Stomach (tissue), 9 donors: ENCODE results near the gene WAS. TPM values are rescaled to one million over a fixed set of nuclear protein-coding genes. Genes with fewer than 3 reads are reported as not detected.

Experiments used
- DNase-seq, 2 donors: peaks; one replicate each; pipeline versions ENCODE4 v3.0.0 to v3.0.0-alpha.2; 2013 to 2019
- H3K27ac ChIP-seq, 5 donors: fragments of 200-600 bp in 4 of 5; sonication (generic) in 4 of 5; one replicate each; pipeline ENCODE4 v1.5.1; 2013 to 2019; ENCODE audit warnings: mild to moderate bottlenecking in 1 of 5, moderate library complexity in 1 of 5
- H3K27me3 ChIP-seq, 3 donors: fragments of 200-600 bp; sonication (generic); one replicate each; pipeline ENCODE4 v1.5.1; 2017 to 2019; ENCODE audit warnings: mixed run types in 1 of 3
- H3K36me3 ChIP-seq, 4 donors: fragments of 200-600 bp; sonication (generic); 1 replicate in 3 of 4; 2 replicates in 1 of 4; pipeline ENCODE4 v1.5.1; 2016 to 2019
- H3K4me1 ChIP-seq, 4 donors: fragments of 200-600 bp; sonication (generic); one replicate each; pipeline ENCODE4 v1.5.1; 2016 to 2019
- H3K4me3 ChIP-seq, 4 donors: fragments of 200-600 bp; sonication (generic) in 3 of 4; one replicate each; pipeline ENCODE4 v1.5.1; 2016 to 2019; ENCODE audit warnings: mild to moderate bottlenecking in 1 of 4
- H3K9me3 ChIP-seq, 4 donors: fragments of 200-600 bp; sonication (generic); one replicate each; pipeline ENCODE4 v1.5.1; 2016 to 2019
- CTCF ChIP-seq, 7 experiments: fragments of 450-650 bp in 4 of 7; fragments of 200-600 bp in 3 of 7; sonication (generic) in 3 of 7; IDR thresholded peaks; one replicate each; pipeline ENCODE4 v1.5.1; 2016 to 2019; ENCODE audit warnings: antibody characterized with exemption in 7 of 7, control low read depth in 2 of 7, mild to moderate bottlenecking in 1 of 7
- EP300 ChIP-seq: sonication (generic); formaldehyde crosslinking; IDR thresholded peaks from one replicate; pipeline ENCODE4 v1.6.1; 2017; ENCODE audit warnings: antibody characterized with exemption
- POLR2A ChIP-seq, 4 donors: fragments of 450-650 bp; IDR thresholded peaks; one replicate each; pipeline ENCODE4 v1.6.1; 2016; ENCODE audit warnings: antibody characterized with exemption in 4 of 4, control low read depth in 2 of 4, mild to moderate bottlenecking in 1 of 4, moderate library complexity in 1 of 4
- POLR2AphosphoS5 ChIP-seq, 3 donors: sonication (generic); formaldehyde crosslinking; IDR thresholded peaks; one replicate each; pipeline ENCODE4 v1.6.1; 2016; ENCODE audit warnings: antibody characterized with exemption in 3 of 3
- WGBS, 5 donors: extraction: QIAGEN DNeasy Blood & Tissue Kit in 3 of 5; methylation state at CpG; one replicate each; pipeline versions ENCODE4 v1.1.5 to v1.1.7; 2013 to 2018; 5-methylcytosine and 5-hydroxymethylcytosine counted together
- intact Hi-C: fragments of 100-400 bp; cut with DNase I; formaldehyde crosslinking; loops from one replicate; pipeline ENCODE4 v1.15.1; 2023; ENCODE audit warnings: low total_unique reads
- polyA plus RNA-seq, 3 donors: library from polyadenylated mRNA; stranded (reverse); fragments of 200-250 nt; gene quantifications; one replicate each; pipeline ENCODE4 v1.2.3, GENCODE V29; 2013
- total RNA-seq, 5 donors: library from RNA; depleted of rRNA; stranded (reverse); fragments of >200 nt; gene quantifications; one replicate each; pipeline versions ENCODE4 v1.1.0 to v1.2.3, GENCODE V29; 2014 to 2016
- donor health status: healthy with polysubstance abuse.
- donor health status: Bipolar disorder and iron deficiency.
- donor health status: healthy.

The WAS gene
- total and polyA plus RNA-seq, 8 donors = 2.3 to 8.4 (median 4.5) TPM

GRCh38 chrX:48711162-48711928 is 27.7 kb downstream of the WAS start:
- Histone ChIP-seq H3K4me3 (no peak overlapping the region), H3K27ac (peak overlapping the region in 2 of 5 donors; percentile 4 to 22), H3K9me3 (no peaks in the 10 kb centered on the region), H3K4me1 (no peaks in the 10 kb centered on the region), H3K36me3 (peaks cover 0 to 28% (median 18%) of the 10 kb centered on the region in 4 donors), H3K27me3 (peaks cover 0 to 5% (median 0%) of the 10 kb centered on the region in 3 donors)
- WGBS, 5 donors = 57 to 86% (median 76%) methylated on average over 8 to 9 of the region's 9 CpGs
- DNase-seq = no peak
- intact Hi-C loops = no loop called here
- TF ChIP-seq POLR2AphosphoS5 (IDR thresholded peaks at IDR 0.05) (no peak), EP300 (no peak), POLR2A (IDR thresholded peaks at IDR 0.05) (no peak), CTCF (IDR thresholded peaks at IDR 0.05) (no peak)

- H3K36me3 ChIP-seq = peaks cover 0 to 21% (median 12%) of the 10 kb centered on the region in 4 donors
- H3K9me3 ChIP-seq = no peaks in the 10 kb centered on the region
- peak overlapping the region in 2 of 5 donors; percentile 4 to 22 for H3K27ac ChIP-seq
- intact Hi-C loops = no loop called here
- H3K4me3 ChIP-seq = no peak overlapping the region
- H3K4me1 ChIP-seq = no peaks in the 10 kb centered on the region
- peaks cover 0 to 5% (median 0%) of the 10 kb centered on the region in 3 donors for H3K27me3 ChIP-seq
- DNase-seq = no peak
- TF ChIP-seq CTCF (IDR thresholded peaks at IDR 0.05) (no peak), POLR2AphosphoS5 (IDR thresholded peaks at IDR 0.05) (no peak)
- WGBS, 5 donors = 60 to 71% (median 69%) methylated on average over 7 of the region's 7 CpGs
These were observed 28.4 kb downstream of the WAS start for GRCh38 chrX:48711929-48712505.

- DNase-seq = no peak
- Histone ChIP-seq H3K9me3 (no peaks in the 10 kb centered on the region), H3K27me3 (no peaks in the 10 kb centered on the region), H3K36me3 (peaks cover 0 to 4% (median 0%) of the 10 kb centered on the region in 4 donors), H3K4me3 (no peak overlapping the region), H3K27ac (peak overlapping the region in 1 of 5 donors; percentile 26), H3K4me1 (no peaks in the 10 kb centered on the region)
- 71 to 96% (median 90%) methylated on average over 1 to 2 of the region's 2 CpGs for WGBS, 5 donors
- intact Hi-C loops = no loop called here
- no peak for TF ChIP-seq POLR2A (IDR thresholded peaks at IDR 0.05)
- no peak for TF ChIP-seq EP300
- no peak for TF ChIP-seq POLR2AphosphoS5 (IDR thresholded peaks at IDR 0.05)
- TF ChIP-seq CTCF (IDR thresholded peaks at IDR 0.05) = no peak
These were observed 30.2 kb downstream of the WAS start for GRCh38 chrX:48713847-48714246.

GRCh38 chrX:48714573-48714972 is 31.0 kb downstream of the WAS start:
- WGBS, 5 donors = 31 to 52% (median 48%) methylated on average over 5 of the region's 5 CpGs
- H3K36me3 ChIP-seq = no peaks in the 10 kb centered on the region
- H3K9me3 ChIP-seq = no peaks in the 10 kb centered on the region
- no peak for DNase-seq
- no peaks in the 10 kb centered on the region for H3K27me3 ChIP-seq
- H3K4me1 ChIP-seq = no peaks in the 10 kb centered on the region
- H3K27ac ChIP-seq = no peak overlapping the region
- intact Hi-C loops = no loop called here
- no peak overlapping the region for H3K4me3 ChIP-seq
- TF ChIP-seq POLR2A (IDR thresholded peaks at IDR 0.05) = no peak

DNA sequence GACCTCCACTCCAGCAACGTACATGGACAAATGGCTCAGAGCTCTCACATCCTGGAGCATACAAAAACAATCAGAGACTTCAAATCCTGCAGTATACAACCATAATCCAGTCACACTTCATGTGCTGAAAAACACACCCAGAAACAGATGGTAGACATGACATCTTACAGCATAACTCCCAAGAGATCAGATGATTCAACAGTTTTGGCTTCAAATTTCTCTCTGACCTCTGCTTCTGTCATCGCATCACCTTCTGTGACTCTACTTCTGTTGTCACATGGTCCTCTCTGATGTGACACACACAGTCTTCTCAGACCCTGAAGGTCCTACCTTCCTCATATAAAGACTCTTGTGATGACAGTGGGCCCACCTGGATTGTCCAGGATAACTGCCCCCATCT is 31.5 kb downstream of the WAS start:
- no peak overlapping the region for H3K4me3 ChIP-seq
- H3K36me3 ChIP-seq = no peaks in the 10 kb centered on the region
- no peaks in the 10 kb centered on the region for H3K27me3 ChIP-seq
- no peaks in the 10 kb centered on the region for H3K4me1 ChIP-seq
- 50 to 72% (median 64%) methylated on average over 2 of the region's 2 CpGs for WGBS, 5 donors
- no peak for DNase-seq
- intact Hi-C loops = no loop called here
- TF ChIP-seq CTCF (IDR thresholded peaks at IDR 0.05) (no peak), EP300 (no peak), POLR2A (IDR thresholded peaks at IDR 0.05) (no peak), POLR2AphosphoS5 (IDR thresholded peaks at IDR 0.05) (no peak)
- H3K9me3 ChIP-seq = no peaks in the 10 kb centered on the region
- H3K27ac ChIP-seq = no peak overlapping the region
